Measurements from ENCODE around the gene MPC1.
"Not testable (repeated sequence)": the region's sequence is repeated elsewhere in the genome, so short reads cannot be mapped to it uniquely, and the experiment has no call there.

MPC1 gene

DNA sequence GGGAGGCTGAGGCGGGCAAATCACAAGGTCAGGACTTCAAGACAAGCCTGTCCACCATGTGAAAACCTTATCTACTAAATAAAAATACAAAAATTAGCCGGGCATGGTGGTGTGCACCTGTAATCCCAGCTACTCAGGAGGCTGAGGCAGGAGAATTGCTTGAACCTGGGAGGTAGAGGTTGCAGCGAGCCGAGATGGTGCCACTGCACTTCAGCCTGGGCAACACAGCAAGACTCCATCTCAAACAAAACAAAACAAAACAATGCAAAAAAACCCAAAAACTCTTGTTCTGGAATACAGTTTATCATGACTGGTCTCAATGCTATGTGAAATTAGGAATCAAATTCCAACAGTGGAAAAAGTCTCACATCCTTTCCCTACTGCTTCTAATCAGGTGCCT is 20.3 kb downstream of the MPC1 start:
- not testable (repeated sequence) for H3K9ac ChIP-seq (ENCODE audit: low read length in 2 of 2); H3K36me3 ChIP-seq (ENCODE audit: control insufficient read depth in 2 of 2, insufficient read depth in 2 of 2, low read length in 2 of 2); H3K27ac ChIP-seq (ENCODE audit: low read length); H3K9me3 ChIP-seq (ENCODE audit: control insufficient read depth in 2 of 2, low read length in 2 of 2); H3K4me1 ChIP-seq (ENCODE audit: control insufficient read depth, insufficient read depth, low read length); H3K4me3 ChIP-seq (ENCODE audit: low read length in 2 of 2); H3K27me3 ChIP-seq (ENCODE audit: control insufficient read depth in 1 of 2, insufficient read depth in 2 of 2, low read length in 2 of 2)

DNA sequence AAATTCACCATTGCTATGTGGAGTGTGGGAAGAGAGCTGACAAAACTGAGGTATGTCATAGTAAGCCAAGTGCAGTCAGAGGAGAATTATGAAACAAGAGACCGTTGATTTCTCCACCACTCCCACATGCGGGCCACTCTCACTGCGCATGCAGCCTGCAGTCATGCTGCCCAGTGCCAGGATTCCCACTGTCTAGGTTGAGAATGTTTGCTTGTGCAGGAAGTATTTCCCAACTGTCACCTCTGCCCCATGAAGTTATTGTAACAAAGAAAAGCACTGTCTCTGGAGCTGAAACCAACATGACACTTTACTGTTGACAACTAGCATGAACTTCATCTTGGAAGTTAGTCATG is 21.7 kb downstream of the MPC1 start:
- H3K27ac ChIP-seq (ENCODE audit: low read length): no peak overlapping the region
- no peak overlapping the region for H3K9ac ChIP-seq (ENCODE audit: low read length in 2 of 2)
- H3K27me3 ChIP-seq (ENCODE audit: control insufficient read depth in 1 of 2, insufficient read depth in 2 of 2, low read length in 2 of 2): no peaks in the 10 kb centered on the region
- H3K36me3 ChIP-seq (ENCODE audit: control insufficient read depth in 2 of 2, insufficient read depth in 2 of 2, low read length in 2 of 2): peaks cover 2 to 10% of the 10 kb centered on the region in 2 donors
- no peaks in the 10 kb centered on the region for H3K9me3 ChIP-seq (ENCODE audit: control insufficient read depth in 2 of 2, low read length in 2 of 2)
- no peak overlapping the region for H3K4me3 ChIP-seq (ENCODE audit: low read length in 2 of 2)
- peaks cover 7% of the 10 kb centered on the region for H3K4me1 ChIP-seq (ENCODE audit: control insufficient read depth, insufficient read depth, low read length)

DNA sequence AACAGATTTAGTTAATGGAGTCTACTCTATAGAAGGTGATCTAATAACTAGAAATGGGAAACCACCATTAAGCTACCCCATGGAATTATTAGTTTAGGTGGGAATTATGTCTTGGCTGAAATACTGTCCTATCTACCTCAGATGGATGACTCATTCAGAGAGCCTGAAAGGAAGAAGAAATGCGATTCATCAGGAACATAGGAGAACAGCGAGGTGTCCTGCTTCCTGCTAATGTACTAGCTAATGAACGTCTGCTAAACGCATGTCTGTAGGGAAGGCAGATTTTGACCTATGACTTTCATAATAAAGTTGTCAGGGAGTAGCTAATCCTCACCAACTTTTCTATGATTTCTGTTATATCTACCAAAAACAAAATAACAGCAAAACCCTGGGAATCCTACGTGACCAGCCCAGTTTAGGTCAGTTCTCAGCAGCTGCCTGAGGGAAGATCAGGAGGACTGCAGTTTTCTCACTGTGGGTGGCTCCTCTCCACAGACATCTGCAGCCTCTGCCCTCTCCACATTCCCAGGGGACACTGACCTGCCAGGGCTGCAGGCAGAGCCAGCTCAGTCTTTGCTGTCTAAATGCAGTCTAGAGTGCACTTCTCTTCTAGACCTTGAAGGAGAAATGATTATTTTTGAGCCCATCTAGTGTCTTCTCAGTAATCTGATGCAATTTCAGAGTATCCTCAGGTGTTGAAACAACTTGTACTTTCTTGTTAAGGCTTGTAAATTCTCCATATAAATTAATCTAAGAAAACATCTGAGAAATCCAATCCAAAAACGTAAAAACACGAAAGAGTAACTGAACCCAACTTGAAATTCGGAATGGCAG is 22.3 kb downstream of the MPC1 start:
- Histone ChIP-seq H3K27me3 (ENCODE audit: control insufficient read depth in 1 of 2, insufficient read depth in 2 of 2, low read length in 2 of 2) (no peaks in the 10 kb centered on the region), H3K27ac (ENCODE audit: low read length) (no peak overlapping the region), H3K9me3 (ENCODE audit: control insufficient read depth in 2 of 2, low read length in 2 of 2) (no peaks in the 10 kb centered on the region), H3K36me3 (ENCODE audit: control insufficient read depth in 2 of 2, insufficient read depth in 2 of 2, low read length in 2 of 2) (peaks cover 0 to 10% of the 10 kb centered on the region in 2 donors), H3K9ac (ENCODE audit: low read length in 2 of 2) (no peak overlapping the region), H3K4me1 (ENCODE audit: control insufficient read depth, insufficient read depth, low read length) (peaks cover 7% of the 10 kb centered on the region), H3K4me3 (ENCODE audit: low read length in 2 of 2) (no peak overlapping the region)

DNA sequence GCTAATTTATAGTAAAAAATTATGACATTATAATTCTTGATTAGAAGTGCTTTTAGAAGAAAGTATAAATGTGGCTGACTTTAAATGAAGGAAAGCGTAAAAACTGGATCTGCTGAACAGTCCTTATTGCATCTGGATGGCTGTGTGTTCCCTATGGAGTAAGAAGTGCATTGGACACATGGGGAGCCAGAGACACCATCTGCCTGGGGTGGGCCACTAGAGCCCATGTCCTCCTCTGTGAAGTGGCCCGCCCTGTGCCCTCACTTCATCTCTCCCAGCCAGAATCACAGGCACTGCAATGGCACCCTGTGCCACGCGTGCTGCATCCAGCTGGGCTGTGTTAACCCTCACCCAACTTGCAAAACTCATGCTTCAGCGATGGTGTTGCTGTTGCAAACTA is 27.2 kb downstream of the MPC1 start:
- Histone ChIP-seq H3K4me1 (ENCODE audit: control insufficient read depth, insufficient read depth, low read length) (no peaks in the 10 kb centered on the region), H3K27ac (ENCODE audit: low read length) (no peak overlapping the region), H3K9me3 (ENCODE audit: control insufficient read depth in 2 of 2, low read length in 2 of 2) (no peaks in the 10 kb centered on the region), H3K36me3 (ENCODE audit: control insufficient read depth in 2 of 2, insufficient read depth in 2 of 2, low read length in 2 of 2) (no peaks in the 10 kb centered on the region), H3K4me3 (ENCODE audit: low read length in 2 of 2) (no peak overlapping the region), H3K27me3 (ENCODE audit: control insufficient read depth in 1 of 2, insufficient read depth in 2 of 2, low read length in 2 of 2) (peaks cover 0 to 3% of the 10 kb centered on the region in 2 donors), H3K9ac (ENCODE audit: low read length in 2 of 2) (no peak overlapping the region)

DNA sequence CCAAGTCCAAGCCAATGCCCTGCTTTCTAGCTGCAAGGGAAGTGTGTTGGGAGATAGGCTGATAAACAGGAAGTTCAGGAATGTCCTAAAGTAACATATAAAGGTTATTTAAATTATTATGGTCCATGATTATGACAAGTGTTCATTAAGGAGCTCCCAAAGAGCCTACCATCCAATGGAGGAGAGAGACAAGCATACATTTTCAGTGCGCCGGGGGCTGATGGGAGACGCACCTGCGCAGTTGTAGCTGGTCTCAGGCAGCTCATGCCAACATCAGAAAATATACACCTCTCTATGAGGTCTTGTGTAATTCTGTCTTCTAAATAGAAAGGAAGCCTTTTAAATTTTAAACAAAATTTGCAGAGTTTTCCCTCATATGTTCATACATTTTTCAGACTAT is 27.8 kb downstream of the MPC1 start:
- Histone ChIP-seq H3K9ac (ENCODE audit: low read length in 2 of 2) (no peak overlapping the region), H3K4me1 (ENCODE audit: control insufficient read depth, insufficient read depth, low read length) (no peaks in the 10 kb centered on the region), H3K4me3 (ENCODE audit: low read length in 2 of 2) (no peak overlapping the region), H3K27ac (ENCODE audit: low read length) (no peak overlapping the region), H3K27me3 (ENCODE audit: control insufficient read depth in 1 of 2, insufficient read depth in 2 of 2, low read length in 2 of 2) (peaks cover 0 to 3% of the 10 kb centered on the region in 2 donors), H3K36me3 (ENCODE audit: control insufficient read depth in 2 of 2, insufficient read depth in 2 of 2, low read length in 2 of 2) (no peaks in the 10 kb centered on the region), H3K9me3 (ENCODE audit: control insufficient read depth in 2 of 2, low read length in 2 of 2) (no peaks in the 10 kb centered on the region)

DNA sequence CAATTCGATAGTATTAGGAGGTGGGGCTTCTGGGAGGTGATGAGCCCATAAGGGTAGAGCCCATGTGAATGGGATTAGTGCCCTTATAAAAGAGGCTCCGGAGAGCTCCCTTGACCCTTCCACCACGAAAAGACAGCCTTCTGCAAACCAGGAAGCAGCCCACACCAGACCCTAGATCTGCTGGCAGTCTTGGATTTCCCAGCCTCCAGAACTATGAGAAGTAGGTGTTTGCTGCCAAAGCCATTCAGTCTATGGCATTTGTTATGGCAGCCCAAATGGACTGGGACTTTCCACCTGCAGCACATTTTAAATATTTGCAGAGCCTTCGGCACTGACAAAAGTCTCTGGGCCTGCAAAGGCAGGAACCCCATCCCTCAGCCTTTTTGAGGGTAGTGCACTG is 28.6 kb downstream of the MPC1 start:
- H3K27ac ChIP-seq (ENCODE audit: low read length): no peak overlapping the region
- no peak overlapping the region for H3K4me3 ChIP-seq (ENCODE audit: low read length in 2 of 2)
- H3K9me3 ChIP-seq (ENCODE audit: control insufficient read depth in 2 of 2, low read length in 2 of 2): no peaks in the 10 kb centered on the region
- no peak overlapping the region for H3K9ac ChIP-seq (ENCODE audit: low read length in 2 of 2)
- H3K36me3 ChIP-seq (ENCODE audit: control insufficient read depth in 2 of 2, insufficient read depth in 2 of 2, low read length in 2 of 2): no peaks in the 10 kb centered on the region
- peaks cover 0 to 3% of the 10 kb centered on the region in 2 donors for H3K27me3 ChIP-seq (ENCODE audit: control insufficient read depth in 1 of 2, insufficient read depth in 2 of 2, low read length in 2 of 2)
- H3K4me1 ChIP-seq (ENCODE audit: control insufficient read depth, insufficient read depth, low read length): no peaks in the 10 kb centered on the region

DNA sequence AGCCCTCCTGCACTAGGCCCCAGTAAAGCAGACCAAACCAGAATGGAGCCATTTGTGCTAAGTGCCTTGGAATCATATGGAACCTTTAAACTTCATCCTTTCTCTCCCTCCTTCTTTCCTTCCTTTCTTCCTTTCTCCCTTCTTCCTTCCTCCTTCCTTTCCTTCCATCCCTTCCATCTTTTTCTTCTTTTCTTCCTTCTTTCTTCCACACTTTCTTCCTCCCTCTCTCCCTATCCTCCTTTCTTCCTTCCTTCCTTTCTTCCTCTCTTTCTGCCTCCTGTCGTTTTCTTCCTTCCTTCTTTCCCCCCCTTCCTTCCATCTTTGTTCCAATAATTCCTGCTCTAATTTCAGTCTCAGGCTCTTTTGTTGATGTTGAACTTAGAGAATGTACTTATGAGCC is 29.2 kb downstream of the MPC1 start:
- Histone ChIP-seq H3K27me3 (ENCODE audit: control insufficient read depth in 1 of 2, insufficient read depth in 2 of 2, low read length in 2 of 2) (peaks cover 0 to 3% of the 10 kb centered on the region in 2 donors), H3K36me3 (ENCODE audit: control insufficient read depth in 2 of 2, insufficient read depth in 2 of 2, low read length in 2 of 2) (no peaks in the 10 kb centered on the region), H3K9me3 (ENCODE audit: control insufficient read depth in 2 of 2, low read length in 2 of 2) (no peaks in the 10 kb centered on the region), H3K9ac (ENCODE audit: low read length in 2 of 2) (no peak overlapping the region), H3K4me3 (ENCODE audit: low read length in 2 of 2) (no peak overlapping the region), H3K27ac (ENCODE audit: low read length) (no peak overlapping the region), H3K4me1 (ENCODE audit: control insufficient read depth, insufficient read depth, low read length) (no peaks in the 10 kb centered on the region)

DNA sequence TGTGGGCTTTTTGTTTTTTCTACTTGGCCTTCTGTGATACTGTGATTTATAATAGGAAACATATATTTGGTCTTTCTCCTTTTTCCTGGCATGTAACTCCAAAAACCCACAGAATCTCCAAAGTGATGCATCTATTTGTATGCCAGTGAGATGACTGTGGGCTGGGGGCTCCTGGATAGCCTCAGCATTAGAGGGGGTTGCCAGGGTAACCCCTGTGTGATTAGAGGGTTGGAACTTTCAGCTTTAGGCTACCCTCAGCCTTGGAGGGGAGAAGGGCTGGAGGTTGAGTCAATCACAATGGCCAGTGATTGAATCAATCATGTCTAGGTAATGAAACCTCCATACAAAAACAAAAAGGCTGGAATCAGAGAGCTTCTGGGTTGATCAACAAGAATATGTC is 29.8 kb downstream of the MPC1 start:
- peaks cover 0 to 3% of the 10 kb centered on the region in 2 donors for H3K27me3 ChIP-seq (ENCODE audit: control insufficient read depth in 1 of 2, insufficient read depth in 2 of 2, low read length in 2 of 2)

DNA sequence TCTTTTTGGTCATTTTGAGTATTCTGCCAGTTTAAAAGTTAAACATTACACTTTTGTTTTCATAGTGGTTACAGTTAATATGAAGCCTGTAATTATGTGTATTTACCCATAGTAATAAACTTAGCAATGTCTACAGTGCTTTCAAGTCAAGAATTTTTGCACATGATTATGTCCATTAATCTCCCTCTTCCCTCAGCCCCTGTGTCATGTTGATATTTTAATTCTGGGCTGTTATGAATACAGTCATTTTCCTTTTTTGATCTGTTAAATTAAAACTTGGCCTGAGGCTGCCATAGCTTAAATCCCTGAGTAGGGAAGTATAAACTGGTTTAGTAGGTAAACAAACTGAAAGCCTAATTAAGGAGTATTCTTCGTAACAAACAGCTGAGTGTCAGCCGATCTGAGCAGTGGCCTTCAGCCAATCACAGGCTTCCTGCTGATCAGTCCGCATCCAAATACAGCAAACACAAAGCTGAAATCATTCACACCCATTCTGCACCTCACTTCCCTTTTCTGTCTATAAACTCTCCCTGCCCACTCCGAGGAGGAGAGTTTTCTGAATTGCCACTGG is 30.9 kb downstream of the MPC1 start:
- no peak overlapping the region for H3K9ac ChIP-seq (ENCODE audit: low read length in 2 of 2)
- H3K4me1 ChIP-seq (ENCODE audit: control insufficient read depth, insufficient read depth, low read length): no peaks in the 10 kb centered on the region
- H3K27ac ChIP-seq (ENCODE audit: low read length): no peak overlapping the region
- no peaks in the 10 kb centered on the region for H3K9me3 ChIP-seq (ENCODE audit: control insufficient read depth in 2 of 2, low read length in 2 of 2)
- H3K27me3 ChIP-seq (ENCODE audit: control insufficient read depth in 1 of 2, insufficient read depth in 2 of 2, low read length in 2 of 2): peaks cover 0 to 3% of the 10 kb centered on the region in 2 donors
- no peaks in the 10 kb centered on the region for H3K36me3 ChIP-seq (ENCODE audit: control insufficient read depth in 2 of 2, insufficient read depth in 2 of 2, low read length in 2 of 2)
- no peak overlapping the region for H3K4me3 ChIP-seq (ENCODE audit: low read length in 2 of 2)

More for the DNA sequence above, 29.8 kb downstream of the MPC1 start:
- Histone ChIP-seq H3K27ac (ENCODE audit: low read length) (no peak overlapping the region), H3K4me3 (ENCODE audit: low read length in 2 of 2) (no peak overlapping the region), H3K9me3 (ENCODE audit: control insufficient read depth in 2 of 2, low read length in 2 of 2) (no peaks in the 10 kb centered on the region), H3K9ac (ENCODE audit: low read length in 2 of 2) (no peak overlapping the region), H3K36me3 (ENCODE audit: control insufficient read depth in 2 of 2, insufficient read depth in 2 of 2, low read length in 2 of 2) (no peaks in the 10 kb centered on the region), H3K4me1 (ENCODE audit: control insufficient read depth, insufficient read depth, low read length) (no peaks in the 10 kb centered on the region)

DNA sequence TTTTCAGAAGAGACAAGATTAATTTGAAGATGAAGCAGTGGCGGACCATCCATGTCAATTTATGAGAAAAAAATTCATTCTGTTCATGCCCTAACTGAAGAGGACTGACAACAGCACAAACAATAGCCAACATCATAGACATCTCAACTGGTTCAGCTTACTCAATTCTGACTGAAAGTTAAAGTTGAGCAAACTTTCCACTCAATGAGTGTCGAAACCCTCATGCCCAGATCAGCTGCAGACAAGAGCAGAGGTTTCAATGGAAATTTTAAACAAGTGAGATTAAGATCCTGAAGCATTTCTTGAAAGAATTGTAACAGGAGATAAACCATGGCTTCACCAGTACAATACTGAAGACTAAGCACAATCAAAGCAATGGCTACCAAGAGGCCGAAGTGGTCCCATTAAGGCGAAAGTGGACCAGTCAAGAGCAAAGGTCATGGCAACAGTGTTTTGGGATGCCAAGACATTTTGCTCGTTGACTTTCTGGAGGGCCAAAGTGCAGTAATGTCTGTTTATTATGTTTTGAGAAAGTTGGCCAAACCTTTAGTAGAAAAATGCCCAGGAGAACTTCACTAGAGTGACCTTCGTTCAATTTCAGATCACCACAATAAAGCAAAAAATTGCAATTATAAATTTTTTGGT is 34.3 kb downstream of the MPC1 start:
- Histone ChIP-seq H3K27ac (ENCODE audit: low read length) (no peak overlapping the region), H3K27me3 (ENCODE audit: control insufficient read depth in 1 of 2, insufficient read depth in 2 of 2, low read length in 2 of 2) (no peaks in the 10 kb centered on the region), H3K36me3 (ENCODE audit: control insufficient read depth in 2 of 2, insufficient read depth in 2 of 2, low read length in 2 of 2) (no peaks in the 10 kb centered on the region), H3K4me3 (ENCODE audit: low read length in 2 of 2) (no peak overlapping the region), H3K9me3 (ENCODE audit: control insufficient read depth in 2 of 2, low read length in 2 of 2) (no peaks in the 10 kb centered on the region), H3K4me1 (ENCODE audit: control insufficient read depth, insufficient read depth, low read length) (no peaks in the 10 kb centered on the region), H3K9ac (ENCODE audit: low read length in 2 of 2) (no peak overlapping the region)

DNA sequence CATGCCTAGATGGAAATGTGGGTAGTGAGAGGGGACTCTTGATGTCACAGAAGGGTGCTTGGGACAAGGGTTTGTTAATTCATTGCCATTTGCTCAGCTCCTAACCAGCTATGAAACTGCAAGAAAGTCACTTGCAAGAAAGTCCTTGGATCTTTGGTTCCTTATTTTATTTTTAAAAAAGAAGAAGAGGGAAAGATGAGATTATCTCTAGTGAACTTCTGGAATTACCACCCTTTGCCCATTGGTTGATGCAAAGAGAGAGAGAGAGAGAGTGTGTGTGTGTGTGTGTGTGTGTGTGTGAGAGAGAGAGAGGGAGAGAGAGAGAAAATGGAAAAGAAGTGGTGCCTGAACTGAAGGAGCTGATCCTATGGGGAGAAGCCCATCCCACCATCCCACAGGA is 35.8 kb downstream of the MPC1 start:
- Histone ChIP-seq H3K9me3 (ENCODE audit: control insufficient read depth in 2 of 2, low read length in 2 of 2) (no peaks in the 10 kb centered on the region), H3K27me3 (ENCODE audit: control insufficient read depth in 1 of 2, insufficient read depth in 2 of 2, low read length in 2 of 2) (no peaks in the 10 kb centered on the region)

More for the DNA sequence above, 35.8 kb downstream of the MPC1 start:
- Histone ChIP-seq H3K27ac (ENCODE audit: low read length) (no peak overlapping the region), H3K36me3 (ENCODE audit: control insufficient read depth in 2 of 2, insufficient read depth in 2 of 2, low read length in 2 of 2) (no peaks in the 10 kb centered on the region), H3K4me1 (ENCODE audit: control insufficient read depth, insufficient read depth, low read length) (peaks cover 6% of the 10 kb centered on the region), H3K4me3 (ENCODE audit: low read length in 2 of 2) (no peak overlapping the region), H3K9ac (ENCODE audit: low read length in 2 of 2) (no peak overlapping the region)

Measured in stomach smooth muscle (tissue), 2 donors.